Measurements from ENCODE around the gene KLF15. TPM values are rescaled to one million over a fixed set of nuclear protein-coding genes. Genes with fewer than 3 reads are reported as not detected.

Gene KLF15
- total and polyA plus RNA-seq, 2 of the 4 experiments (the other 2 are of a cell fraction): 0.18 to 0.24 TPM

DNA sequence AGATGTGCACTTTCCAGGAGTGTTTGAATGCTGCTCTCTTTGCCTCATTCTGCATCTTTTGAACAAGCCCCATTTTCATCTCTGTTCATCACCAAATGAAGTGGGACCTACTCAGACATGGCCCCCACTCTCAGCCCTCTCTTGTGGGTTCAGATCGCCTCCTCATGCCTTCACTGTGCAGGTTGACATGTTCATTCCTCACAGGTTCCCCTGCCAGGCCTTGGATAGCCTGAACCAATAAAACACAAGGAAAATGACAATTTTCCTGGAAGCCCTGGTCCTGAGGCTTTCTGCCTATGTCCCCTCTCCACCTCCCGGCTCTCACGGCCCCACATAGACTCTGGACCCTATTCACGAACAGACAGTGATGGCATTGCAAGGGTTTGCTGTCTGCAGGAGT lies 17.7 kb downstream of the KLF15 start:
- Histone ChIP-seq H3K27ac (ENCODE audit: insufficient read depth, low read length) (no peak overlapping the region), H4K91ac (ENCODE audit: insufficient read depth, low read depth, low read length) (no peak overlapping the region), H2AK5ac (ENCODE audit: low read depth, low read length) (no peak overlapping the region), H2BK120ac (ENCODE audit: low read depth, low read length) (no peak overlapping the region), H3K36me3 (ENCODE audit: control insufficient read depth, insufficient read depth, low read length) (no peaks in the 10 kb centered on the region), H2AK9ac (replicated peaks; ENCODE audit: low read depth, low read length, poor library complexity) (no peak overlapping the region), H2AFZ (replicated peaks; ENCODE audit: low read length, poor library complexity) (no peak overlapping the region), H3K4me3 (ENCODE audit: insufficient read depth, low read depth, low read length) (no peak overlapping the region), H4K8ac (ENCODE audit: low read depth in 2 of 2, low read length in 2 of 2) (no peak overlapping the region), H3K9ac (ENCODE audit: low read depth, low read length) (no peak overlapping the region), H2BK20ac (ENCODE audit: low read depth, low read length) (no peak overlapping the region), H4K5ac (ENCODE audit: low read depth, low read length) (no peak overlapping the region), H3K4me2 (ENCODE audit: low read depth, low read length) (no peak overlapping the region), H2BK5ac (ENCODE audit: low read depth, low read length, poor library complexity, severe bottlenecking) (no peak overlapping the region), H3K4ac (ENCODE audit: low read depth, low read length) (no peak overlapping the region), H4K20me1 (ENCODE audit: insufficient read depth, low read length) (no peaks in the 10 kb centered on the region), H3K14ac (replicated peaks; ENCODE audit: low read depth, low read length) (no peak overlapping the region), H3K56ac (ENCODE audit: extremely low read depth, insufficient read depth, low read length) (no peak overlapping the region), H3K4me1 (ENCODE audit: control insufficient read depth, insufficient read depth, low read length) (no peaks in the 10 kb centered on the region), H3K18ac (ENCODE audit: low read depth, low read length) (no peak overlapping the region), H3K23ac (ENCODE audit: low read depth, low read length) (no peak overlapping the region), H3K9me3 (ENCODE audit: control insufficient read depth, insufficient read depth, low read length) (no peaks in the 10 kb centered on the region), H3K9me1 (ENCODE audit: insufficient read depth, low read length) (no peaks in the 10 kb centered on the region), H3K27me3 (ENCODE audit: control insufficient read depth, insufficient read depth, low read length) (peaks cover 21% of the 10 kb centered on the region), H2BK15ac (ENCODE audit: low read depth, low read length) (no peak overlapping the region), H3K79me1 (ENCODE audit: low read depth in 1 of 2, low read length in 2 of 2) (no peaks in the 10 kb centered on the region)
- ChIA-PET CTCF (no interaction called here), POLR2A (ENCODE audit: unreplicated experiment) (no interaction called here)
- DNase-seq: no peak
- ATAC-seq (ENCODE audit: low read depth): no peak
- WGBS, 2 experiments (ENCODE audit: extremely low coverage in 2 of 2, insufficient read length in 1 of 2): no CpG with 5 or more reads among the region's 4 CpGs
- dilution Hi-C loops (cut with HindIII; ENCODE audit: low sequenced_read_pairs, unreplicated experiment) (no loop called here), in situ Hi-C loops (cut with MboI; ENCODE audit: low sequenced_read_pairs) (no loop called here), intact Hi-C loops (cut with micrococcal nuclease) (no loop called here)
- no TSS peak for BruUV-seq (replicated peaks)
- no peak for TF ChIP-seq NFE2L2 (IDR thresholded peaks at IDR 0.05; ENCODE audit: low read depth, low read length)
